SU-DHL-6 (cell line): ENCODE data around the gene NHSL2.

Experiments
- H2AFZ ChIP-seq: fragments of 200-600 bp; sonication (generic); 2 replicates; pipeline ENCODE4 v1.6.1; 2014; ENCODE audit warnings: low read depth, mild to moderate bottlenecking, moderate library complexity, mixed read lengths, antibody characterized with exemption, low read length; ENCODE audit not compliant: severe bottlenecking
- H3F3A ChIP-seq: fragments of 200-600 bp; shearing (Covaris generic); 2 replicates; pipeline ENCODE4 v1.6.0; 2016; ENCODE audit warnings: antibody characterized with exemption, mild to moderate bottlenecking; ENCODE audit not compliant: insufficient read depth
- H3K27ac ChIP-seq: fragments of 200-600 bp; sonication (generic); 2 replicates; pipeline ENCODE4 v1.5.1; 2016; ENCODE audit warnings: low read depth, mild to moderate bottlenecking, low read length, moderate library complexity, mixed read lengths
- H3K27me3 ChIP-seq: fragments of 200-600 bp; sonication (generic), shearing (Covaris generic); 2 replicates; pipeline ENCODE4 v1.6.0; 2014; ENCODE audit warnings: mild to moderate bottlenecking, low read length
- H3K36me3 ChIP-seq: fragments of 200-600 bp; sonication (generic); 2 replicates; pipeline ENCODE4 v1.6.1; 2014; ENCODE audit warnings: mild to moderate bottlenecking, low read length, mixed read lengths
- H3K4me2 ChIP-seq: fragments of 300-600, 200-600 bp; shearing (Covaris generic), sonication (generic); 2 replicates; pipeline ENCODE4 v1.6.0; 2014; ENCODE audit warnings: low read length, low read depth, mild to moderate bottlenecking; ENCODE audit not compliant: poor library complexity, severe bottlenecking
- H3K4me3 ChIP-seq: fragments of 200-600 bp; sonication (generic); 2 replicates; pipeline ENCODE4 v1.5.1; 2014; ENCODE audit warnings: antibody characterized with exemption, low read length, mild to moderate bottlenecking, mixed read lengths; ENCODE audit not compliant: insufficient read depth, poor library complexity, severe bottlenecking
- H3K79me2 ChIP-seq: fragments of 200-600 bp; sonication (generic); 2 replicates; pipeline ENCODE4 v1.6.1; 2014; ENCODE audit warnings: mild to moderate bottlenecking, low read length, moderate library complexity; ENCODE audit not compliant: insufficient read depth
- H3K9ac ChIP-seq: fragments of 200-600 bp; sonication (generic); 2 replicates; pipeline ENCODE4 v1.7.0; 2014; ENCODE audit warnings: mild to moderate bottlenecking, low read length
- H3K9me2 ChIP-seq: fragments of 200-600 bp; sonication (generic); replicated peaks from 2 replicates; pipeline ENCODE4 v1.6.1; 2014; ENCODE audit warnings: low read length; ENCODE audit not compliant: insufficient read depth
- H3K9me3 ChIP-seq: fragments of 200-600 bp; sonication (generic); 2 replicates; pipeline ENCODE4 v1.6.1; 2014; ENCODE audit warnings: low read length, mixed read lengths; ENCODE audit not compliant: insufficient read depth
- H4K20me1 ChIP-seq: fragments of 200-600 bp; sonication (generic); 2 replicates; pipeline ENCODE4 v1.6.1; 2014; ENCODE audit warnings: low read depth, mild to moderate bottlenecking, antibody characterized with exemption, low read length, moderate library complexity, mixed read lengths
- CTCF ChIP-seq: fragments of 200-600 bp; sonication (generic); IDR thresholded peaks from one replicate; pipeline ENCODE4 v1.5.1; 2017; ENCODE audit warnings: antibody characterized with exemption, mild to moderate bottlenecking, low read length, moderate library complexity; ENCODE audit not compliant: insufficient read depth, poor library complexity, severe bottlenecking
- EZH2phosphoT487 ChIP-seq: fragments of 200-600 bp; sonication (generic), shearing (Covaris generic); conservative IDR thresholded peaks from 2 replicates; pipeline ENCODE4 v1.6.1; 2018; ENCODE audit warnings: mild to moderate bottlenecking, antibody characterized with exemption, low read length, moderate library complexity, mixed read lengths

Gene NHSL2

GRCh38 chrX:72110051-72110875, 199.6 kb downstream of the NHSL2 start:
- Histone ChIP-seq H3K9me2 (no peaks in the 10 kb centered on the region), H3K4me3 (no peak overlapping the region), H3K79me2 (no peaks in the 10 kb centered on the region), H3K4me2 (no peak overlapping the region), H3K9me3 (no peaks in the 10 kb centered on the region), H3K27me3 (no peaks in the 10 kb centered on the region), H3F3A (no peaks in the 10 kb centered on the region), H2AFZ (no peak overlapping the region), H3K27ac (no peak overlapping the region), H4K20me1 (no peaks in the 10 kb centered on the region), H3K9ac (no peak overlapping the region), H3K36me3 (no peaks in the 10 kb centered on the region)
- TF ChIP-seq CTCF (no peak), EZH2phosphoT487 (no peak)

GRCh38 chrX:72110876-72111708, 200.4 kb downstream of the NHSL2 start:
- Histone ChIP-seq H3K9me3 (no peaks in the 10 kb centered on the region), H3K27me3 (no peaks in the 10 kb centered on the region), H3K79me2 (no peaks in the 10 kb centered on the region), H2AFZ (no peak overlapping the region), H3F3A (no peaks in the 10 kb centered on the region), H3K27ac (no peak overlapping the region), H3K9me2 (no peaks in the 10 kb centered on the region), H3K36me3 (no peaks in the 10 kb centered on the region), H3K4me2 (no peak overlapping the region), H3K9ac (no peak overlapping the region), H3K4me3 (no peak overlapping the region), H4K20me1 (no peaks in the 10 kb centered on the region)
- TF ChIP-seq CTCF (no peak), EZH2phosphoT487 (no peak)

GRCh38 chrX:72113461-72113860, 202.8 kb downstream of the NHSL2 start:
- H3K9me2 ChIP-seq = no peaks in the 10 kb centered on the region
- no peak overlapping the region for H2AFZ ChIP-seq
- H4K20me1 ChIP-seq = no peaks in the 10 kb centered on the region
- H3K9me3 ChIP-seq = no peaks in the 10 kb centered on the region
- no peaks in the 10 kb centered on the region for H3F3A ChIP-seq
- H3K36me3 ChIP-seq = no peaks in the 10 kb centered on the region
- H3K27me3 ChIP-seq = no peaks in the 10 kb centered on the region
- no peaks in the 10 kb centered on the region for H3K79me2 ChIP-seq
- H3K27ac ChIP-seq = no peak overlapping the region
- TF ChIP-seq EZH2phosphoT487 (no peak), CTCF (no peak)
- H3K4me3 ChIP-seq = no peak overlapping the region
- no peak overlapping the region for H3K4me2 ChIP-seq
- H3K9ac ChIP-seq = no peak overlapping the region
